IMR-90 (cell line): ENCODE data around the gene ITFG2. TPM values are rescaled to one million over a fixed set of nuclear protein-coding genes. Genes with fewer than 3 reads are reported as not detected.

Experiments
- ATAC-seq: fragments of 200-7000 bp; cut with Tn5 transposase; 2 replicates; pipeline ENCODE4 v1.9.1; 2020; ENCODE audit warnings: low read depth, mild to moderate bottlenecking, moderate library complexity
- BruUV-seq: library from RNA; stranded (reverse); fragments of 400-500 nt; replicated peaks from 2 replicates; lab custom pipeline; 2021; lab: Mats Ljungman, UMichigan
- CTCF ChIA-PET: fragments of 300-600 bp; formaldehyde crosslinking; extraction: SDS; loops from one replicate; lab custom pipeline; 2021; ENCODE audit warnings: antibody characterized with exemption; lab: Yijun Ruan, JAX
- POLR2A ChIA-PET: fragments of 300-600 bp; sonication (Branson Sonifier 250); formaldehyde crosslinking; loops from one replicate; lab custom pipeline; 2022; ENCODE audit warnings: antibody characterized with exemption; ENCODE audit not compliant: unreplicated experiment; lab: Charles Lee
- DNase-seq: peaks from one replicate; pipeline ENCODE4 v3.0.0; 2013
- H2AFZ ChIP-seq: replicated peaks from 2 replicates; pipeline ENCODE3; 2013; ENCODE audit warnings: low read length, mild to moderate bottlenecking; ENCODE audit not compliant: poor library complexity
- H2AK5ac ChIP-seq: 2 replicates; pipeline ENCODE4 v1.6.1; 2013; ENCODE audit warnings: low read depth, low read length, inconsistent platforms
- H2AK9ac ChIP-seq: replicated peaks from 2 replicates; pipeline ENCODE3; 2013; ENCODE audit warnings: mild to moderate bottlenecking, low read depth, low read length, moderate library complexity; ENCODE audit not compliant: poor library complexity
- H2BK120ac ChIP-seq: 2 replicates; pipeline ENCODE4 v1.6.1; 2013; ENCODE audit warnings: low read depth, low read length, inconsistent platforms
- H2BK15ac ChIP-seq: 3 replicates; pipeline ENCODE4 v1.6.1; 2013; ENCODE audit warnings: low read depth, low read length, inconsistent platforms
- H2BK20ac ChIP-seq: 2 replicates; pipeline ENCODE4 v1.6.1; 2013; ENCODE audit warnings: low read depth, mild to moderate bottlenecking, inconsistent platforms, low read length, moderate library complexity
- H2BK5ac ChIP-seq: 2 replicates; pipeline ENCODE4 v1.6.1; 2013; ENCODE audit warnings: mild to moderate bottlenecking, low read depth, low read length, inconsistent platforms; ENCODE audit not compliant: poor library complexity, severe bottlenecking
- H3K14ac ChIP-seq: replicated peaks from 2 replicates; pipeline ENCODE4 v1.6.1; 2013; ENCODE audit warnings: low read depth, low read length, inconsistent platforms
- H3K18ac ChIP-seq: 2 replicates; pipeline ENCODE4 v1.6.1; 2013; ENCODE audit warnings: low read depth, low read length, control low read depth
- H3K23ac ChIP-seq: 2 replicates; pipeline ENCODE4 v1.6.1; 2013; ENCODE audit warnings: low read depth, low read length, inconsistent platforms
- H3K27ac ChIP-seq: 2 replicates; pipeline ENCODE4 v1.5.1; 2013; ENCODE audit warnings: mild to moderate bottlenecking, control low read depth, low read length; ENCODE audit not compliant: insufficient read depth
- H3K27me3 ChIP-seq: 2 replicates; pipeline ENCODE4 v1.6.1; 2013; ENCODE audit warnings: low read length; ENCODE audit not compliant: control insufficient read depth, insufficient read depth
- H3K36me3 ChIP-seq: 2 replicates; pipeline ENCODE4 v1.6.1; 2013; ENCODE audit warnings: low read length, mixed read lengths; ENCODE audit not compliant: control insufficient read depth, insufficient read depth
- H3K4ac ChIP-seq: 2 replicates; pipeline ENCODE4 v1.6.1; 2013; ENCODE audit warnings: low read depth, low read length, inconsistent platforms
- H3K4me1 ChIP-seq: 2 replicates; pipeline ENCODE4 v1.6.1; 2013; ENCODE audit warnings: low read length, mixed read lengths; ENCODE audit not compliant: control insufficient read depth, insufficient read depth
- H3K4me2 ChIP-seq: 2 replicates; pipeline ENCODE4 v1.6.1; 2013; ENCODE audit warnings: low read depth, mild to moderate bottlenecking, control low read depth, low read length, moderate library complexity
- H3K4me3 ChIP-seq: 2 replicates; pipeline ENCODE4 v1.5.1; 2013; ENCODE audit warnings: low read depth, mild to moderate bottlenecking, control low read depth, low read length, moderate library complexity; ENCODE audit not compliant: insufficient read depth
- H3K56ac ChIP-seq: 2 replicates; pipeline ENCODE4 v1.6.1; 2013; ENCODE audit warnings: low read length, inconsistent platforms; ENCODE audit not compliant: insufficient read depth; ENCODE audit errors: extremely low read depth
- H3K79me1 ChIP-seq, 2 experiments: 2 replicates each; pipeline ENCODE4 v1.6.1; 2013; ENCODE audit warnings: low read length in 2 of 2, inconsistent platforms in 1 of 2, low read depth in 1 of 2
- H3K9ac ChIP-seq: 2 replicates; pipeline ENCODE4 v1.6.1; 2013; ENCODE audit warnings: low read depth, low read length, control low read depth
- H3K9me1 ChIP-seq: 2 replicates; pipeline ENCODE4 v1.6.1; 2013; ENCODE audit warnings: low read length, inconsistent platforms; ENCODE audit not compliant: insufficient read depth
- H3K9me3 ChIP-seq: 2 replicates; pipeline ENCODE4 v1.6.1; 2013; ENCODE audit warnings: low read length; ENCODE audit not compliant: control insufficient read depth, insufficient read depth
- H4K20me1 ChIP-seq: 2 replicates; pipeline ENCODE4 v1.6.1; 2013; ENCODE audit warnings: low read length, inconsistent platforms; ENCODE audit not compliant: insufficient read depth
- H4K5ac ChIP-seq: 2 replicates; pipeline ENCODE4 v1.6.1; 2013; ENCODE audit warnings: mild to moderate bottlenecking, low read depth, low read length, control low read depth
- H4K8ac ChIP-seq, 2 experiments: 2 replicates each; pipeline ENCODE4 v1.6.1; 2013; ENCODE audit warnings: low read depth in 2 of 2, low read length in 2 of 2, control low read depth in 1 of 2, inconsistent platforms in 1 of 2
- H4K91ac ChIP-seq: 2 replicates; pipeline ENCODE4 v1.6.1; 2013; ENCODE audit warnings: low read depth, low read length, inconsistent platforms; ENCODE audit not compliant: insufficient read depth
- BHLHE40 ChIP-seq: fragments of 150-350 bp; IDR thresholded peaks from 2 replicates; pipeline ENCODE4 v1.6.1; 2016; ENCODE audit warnings: mild to moderate bottlenecking, low read depth, low read length
- MAZ ChIP-seq: IDR thresholded peaks from 2 replicates; pipeline ENCODE4 v1.6.1; 2012; ENCODE audit warnings: low read depth, mild to moderate bottlenecking, low read length, improper control_type of control experiment, moderate library complexity, borderline replicate concordance
- MXI1 ChIP-seq: IDR thresholded peaks from 2 replicates; pipeline ENCODE4 v1.6.1; 2012; ENCODE audit warnings: low read depth, mild to moderate bottlenecking, low read length, moderate library complexity, borderline replicate concordance
- WGBS, 2 experiments: methylation state at CpG; one replicate each; pipeline versions ENCODE4 v1.1.5 to v1.1.7; 2013; ENCODE audit warnings: missing lambda C conversion rate in 2 of 2; ENCODE audit not compliant: insufficient read length in 1 of 2; ENCODE audit errors: extremely low coverage in 2 of 2; 5-methylcytosine and 5-hydroxymethylcytosine counted together
- dilution Hi-C: fragments of 300-500 bp; cut with HindIII; formaldehyde crosslinking; loops from one replicate; pipeline ENCODE4 v1.14.3; 2018; ENCODE audit warnings: low sequenced_read_pairs; ENCODE audit not compliant: unreplicated experiment
- in situ Hi-C: fragments of 300-500 bp; cut with MboI; formaldehyde crosslinking; loops from 3 replicates; pipeline ENCODE4 v1.14.3; 2019; ENCODE audit warnings: low sequenced_read_pairs, inconsistent platforms, mixed read lengths
- intact Hi-C: fragments of 100-400 bp; cut with micrococcal nuclease; formaldehyde crosslinking; loops from 2 replicates; pipeline ENCODE4 v1.10.0; 2022
- polyA plus RNA-seq, 3 experiments: library from polyadenylated mRNA; depleted of rRNA; stranded (reverse); fragments of >200 nt; gene quantifications; 2 replicates each; pipeline ENCODE4 v1.2.3, GENCODE V29; 2012; ENCODE audit warnings: low replicate concordance in 1 of 3
- total RNA-seq: library from RNA; depleted of rRNA; stranded (reverse); fragments of >200 nt; gene quantifications from 2 replicates; pipeline ENCODE4 v1.2.3, GENCODE V29; 2012
- TF ChIP-seq, protein P1 (sequence below): fragments of 150-350 bp; IDR thresholded peaks from 2 replicates; pipeline ENCODE4 v1.6.1; 2017; ENCODE audit warnings: mild to moderate bottlenecking, antibody characterized with exemption, low read length, low read depth

The ITFG2 gene
- total and polyA plus RNA-seq, 2 of the 4 experiments (the other 2 are of a cell fraction) = 20.3 to 25.5 TPM

- Histone ChIP-seq H3K4ac (peak within 1 kb of the TSS; percentile 65), H3K79me1 (peaks cover 33 to 35% of the 10 kb centered on the region in 2 experiments), H3K4me2 (peak within 1 kb of the TSS; percentile 90), H4K91ac (peak within 1 kb of the TSS; percentile 42; the same call in 1 of the 2 replicates), H2BK5ac (peak within 1 kb of the TSS; percentile 49), H2AK9ac (peak within 1 kb of the TSS; percentile 91), H3K56ac (no peak within 1 kb of the TSS), H2BK120ac (peak within 1 kb of the TSS; percentile 19; the same call in 1 of the 2 replicates), H3K9ac (peak within 1 kb of the TSS; percentile 80), H4K8ac (peak within 1 kb of the TSS; percentile 17 to 80; a peak in 2 of 4 replicates), H2BK20ac (no peak within 1 kb of the TSS), H2AK5ac (no peak within 1 kb of the TSS), H4K5ac (no peak within 1 kb of the TSS), H3K23ac (peak within 1 kb of the TSS; percentile 75), H3K4me1 (peaks cover 4% of the 10 kb centered on the region; the same call in 1 of the 2 replicates), H3K36me3 (peaks cover 20% of the 10 kb centered on the region), H4K20me1 (peaks cover 18% of the 10 kb centered on the region; the same call in 1 of the 2 replicates), H3K14ac (no peak within 1 kb of the TSS; the same call in 1 of the 2 replicates), H3K9me3 (no peaks in the 10 kb centered on the region), H3K18ac (no peak within 1 kb of the TSS), H3K4me3 (peak within 1 kb of the TSS; percentile 60), H2BK15ac (no peak within 1 kb of the TSS), H3K27ac (peak within 1 kb of the TSS; percentile 61; the same call in 1 of the 2 replicates), H3K9me1 (peaks cover 8% of the 10 kb centered on the region; the same call in 1 of the 2 replicates), H3K27me3 (no peaks in the 10 kb centered on the region; the same call in 1 of the 2 replicates), H2AFZ (peak within 1 kb of the TSS; percentile 90)
- WGBS, 2 experiments = 0% methylated on average over 41 of the region's 63 CpGs; no CpG with 5 or more reads in 1 of the 2 experiments
- ChIA-PET CTCF (no interaction called here), POLR2A (no interaction called here)
- TF ChIP-seq MAZ (peak; percentile 97; the same call in 1 of the 2 replicates), BHLHE40 (no peak), MXI1 (peak; percentile 75)
- TF ChIP-seq, protein P1, sequence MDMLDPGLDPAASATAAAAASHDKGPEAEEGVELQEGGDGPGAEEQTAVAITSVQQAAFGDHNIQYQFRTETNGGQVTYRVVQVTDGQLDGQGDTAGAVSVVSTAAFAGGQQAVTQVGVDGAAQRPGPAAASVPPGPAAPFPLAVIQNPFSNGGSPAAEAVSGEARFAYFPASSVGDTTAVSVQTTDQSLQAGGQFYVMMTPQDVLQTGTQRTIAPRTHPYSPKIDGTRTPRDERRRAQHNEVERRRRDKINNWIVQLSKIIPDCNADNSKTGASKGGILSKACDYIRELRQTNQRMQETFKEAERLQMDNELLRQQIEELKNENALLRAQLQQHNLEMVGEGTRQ = peak; percentile 14; the same call in 1 of the 2 replicates
- peak; percentile 73 for DNase-seq
- dilution Hi-C loops = no loop called here
- intact Hi-C loops = loop anchor here (1.0 kb wide), 1 partner anchor 246 kb away; no protein-coding TSS in a partner anchor
- in situ Hi-C loops = no loop called here
- ATAC-seq = peak; percentile 88
- BruUV-seq = no TSS peak
Measured at GRCh38 chr12:2794736-2795289, 17.7 kb upstream of the ITFG2 start, which contains the start of gene FKBP4. Gene FKBP4, plus strand, starts transcription at chr12:2794970. Its CDS starts 170 bp downstream, at chr12:2795140.
